GM12892 (cell line): ENCODE data around the gene APOBEC3F.
A peak's percentile ranks its signal among the peaks of the same experiment; 100 is the strongest.

ENCODE experiments used
- DNase-seq: peaks from one replicate; pipeline ENCODE4 v3.0.0; 2011; ENCODE audit not compliant: insufficient read length
- FAIRE-seq: peaks from 2 replicates; lab custom pipeline; 2011; peaks lifted over from hg19 to GRCh38; lab: Jason Lieb, UNC
- POLR2A ChIP-seq: IDR thresholded peaks from 2 replicates; pipeline ENCODE4 v1.6.1; 2011; ENCODE audit warnings: low read depth, low read length, control low read depth
- POLR2AphosphoS5 ChIP-seq: IDR thresholded peaks from 2 replicates; pipeline ENCODE4 v1.6.1; 2011; ENCODE audit warnings: low read depth, low read length, control low read depth
- TAF1 ChIP-seq: IDR thresholded peaks from 2 replicates; pipeline ENCODE4 v1.6.1; 2011; ENCODE audit warnings: low read depth, mild to moderate bottlenecking, control low read depth, low read length, borderline replicate concordance

Gene APOBEC3F

DNA sequence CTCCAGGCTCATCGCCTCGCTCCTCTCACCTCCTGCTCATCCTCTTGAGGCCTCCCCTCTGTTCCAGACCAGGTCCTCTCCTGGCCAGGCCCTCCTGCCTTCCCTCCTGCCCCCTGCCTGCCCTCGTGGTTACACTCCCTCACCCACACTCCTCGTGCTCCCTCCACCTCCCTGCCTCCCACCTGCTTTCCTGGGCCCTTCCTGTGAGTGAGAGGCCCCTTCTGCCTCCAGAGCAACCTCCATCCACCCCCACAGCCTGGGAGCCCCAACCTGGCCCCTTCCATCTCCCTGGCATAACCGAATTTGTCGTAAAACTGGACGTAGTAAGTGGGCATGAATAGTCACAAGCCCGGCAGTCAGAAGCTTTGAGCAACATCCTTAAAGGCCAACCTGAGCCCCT is 40.9 kb downstream of the APOBEC3F start:
- FAIRE-seq (no peak), DNase-seq (no peak)
- TF ChIP-seq TAF1 (no peak), POLR2A (no peak), POLR2AphosphoS5 (no peak)

DNA sequence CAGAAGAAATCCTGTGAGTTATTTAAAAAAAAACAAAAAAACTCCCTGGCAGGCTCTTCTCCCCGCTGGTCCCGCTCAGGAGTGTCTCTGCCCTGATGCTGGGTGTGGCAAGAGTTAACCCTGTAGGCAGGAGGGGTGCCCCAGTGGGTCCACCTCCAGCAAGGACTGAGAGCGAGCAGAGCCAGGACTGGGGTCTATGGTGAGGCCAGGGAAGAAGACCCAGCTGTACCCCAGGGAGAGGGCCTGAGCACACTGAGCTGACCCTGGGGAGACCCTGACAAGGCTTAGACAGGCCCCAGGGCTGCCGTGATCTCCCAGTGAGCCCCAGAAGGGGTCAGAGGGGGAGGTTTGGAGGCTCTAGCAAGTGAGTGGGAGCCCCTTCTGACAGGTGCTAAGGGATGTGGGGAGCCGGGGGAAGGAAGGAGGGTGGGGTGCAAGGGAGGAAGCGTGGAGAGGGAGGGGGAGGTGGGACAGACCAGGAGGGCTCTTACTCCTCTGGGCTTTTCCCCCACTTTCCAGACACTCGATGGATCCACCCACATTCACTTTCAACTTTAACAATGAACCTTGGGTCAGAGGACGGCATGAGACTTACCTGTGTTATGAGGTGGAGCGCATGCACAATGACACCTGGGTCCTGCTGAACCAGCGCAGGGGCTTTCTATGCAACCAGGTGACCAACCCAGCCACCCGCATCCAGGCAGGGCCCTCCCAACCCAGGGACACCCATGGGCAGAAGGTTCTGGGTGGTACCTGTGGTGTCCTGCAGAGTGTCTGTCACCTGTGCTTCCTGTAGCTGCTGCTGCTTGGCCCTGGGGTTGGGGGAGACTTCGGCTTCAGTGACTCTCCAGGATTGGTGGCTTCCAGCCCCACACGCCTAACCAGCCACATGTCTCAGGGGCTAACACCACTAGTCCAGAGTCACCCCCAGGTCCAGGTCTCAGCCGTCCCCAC is 42.8 kb downstream of the APOBEC3F start:
- no peak for FAIRE-seq
- DNase-seq, result no peak
- TF ChIP-seq TAF1 (no peak), POLR2AphosphoS5 (no peak), POLR2A (no peak)

DNA sequence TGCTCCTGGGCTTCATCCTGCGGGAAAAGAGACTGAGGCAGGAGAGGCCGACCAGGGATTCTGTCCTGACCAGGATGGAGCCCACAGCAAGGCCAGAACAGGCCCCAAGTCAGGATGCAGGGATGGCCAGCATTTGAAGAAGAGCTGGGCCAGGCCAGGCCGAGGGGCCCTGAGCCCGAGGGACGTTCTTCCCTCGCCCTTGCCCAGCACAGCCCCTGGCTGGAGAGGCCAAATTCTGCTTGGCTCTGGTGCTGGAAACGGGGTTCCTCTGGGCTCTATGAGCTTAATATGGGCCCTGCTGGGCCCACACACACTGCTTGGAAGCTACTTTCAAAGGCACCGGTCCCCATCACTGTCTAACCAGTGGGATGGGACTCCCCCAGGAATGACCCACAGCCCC is 44.0 kb downstream of the APOBEC3F start:
- FAIRE-seq (no peak), DNase-seq (no peak)
- TF ChIP-seq POLR2AphosphoS5 (no peak), POLR2A (no peak), TAF1 (no peak)

DNA sequence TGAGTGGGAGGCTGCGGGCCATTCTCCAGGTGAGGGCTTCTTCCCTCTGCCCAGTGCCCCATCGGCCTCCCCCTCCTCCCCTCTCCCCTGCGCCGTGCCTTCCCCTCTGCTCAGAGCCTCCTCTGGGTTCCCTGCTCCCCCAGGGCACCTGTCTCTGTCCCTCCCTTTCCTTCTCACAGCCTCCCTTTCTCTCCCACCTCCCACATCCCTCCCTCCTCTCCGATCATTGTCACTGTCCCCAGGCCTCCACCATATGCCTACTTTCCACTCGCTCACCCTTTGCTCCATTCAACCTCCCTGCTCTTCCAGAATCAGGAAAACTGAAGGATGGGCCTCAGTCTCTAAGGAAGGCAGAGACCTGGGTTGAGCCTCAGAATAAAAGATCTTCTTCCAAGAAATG is 46.4 kb downstream of the APOBEC3F start:
- TF ChIP-seq POLR2A, result no peak
- no peak for TF ChIP-seq TAF1
- TF ChIP-seq POLR2AphosphoS5, result no peak
- DNase-seq (no peak), FAIRE-seq (no peak)

DNA sequence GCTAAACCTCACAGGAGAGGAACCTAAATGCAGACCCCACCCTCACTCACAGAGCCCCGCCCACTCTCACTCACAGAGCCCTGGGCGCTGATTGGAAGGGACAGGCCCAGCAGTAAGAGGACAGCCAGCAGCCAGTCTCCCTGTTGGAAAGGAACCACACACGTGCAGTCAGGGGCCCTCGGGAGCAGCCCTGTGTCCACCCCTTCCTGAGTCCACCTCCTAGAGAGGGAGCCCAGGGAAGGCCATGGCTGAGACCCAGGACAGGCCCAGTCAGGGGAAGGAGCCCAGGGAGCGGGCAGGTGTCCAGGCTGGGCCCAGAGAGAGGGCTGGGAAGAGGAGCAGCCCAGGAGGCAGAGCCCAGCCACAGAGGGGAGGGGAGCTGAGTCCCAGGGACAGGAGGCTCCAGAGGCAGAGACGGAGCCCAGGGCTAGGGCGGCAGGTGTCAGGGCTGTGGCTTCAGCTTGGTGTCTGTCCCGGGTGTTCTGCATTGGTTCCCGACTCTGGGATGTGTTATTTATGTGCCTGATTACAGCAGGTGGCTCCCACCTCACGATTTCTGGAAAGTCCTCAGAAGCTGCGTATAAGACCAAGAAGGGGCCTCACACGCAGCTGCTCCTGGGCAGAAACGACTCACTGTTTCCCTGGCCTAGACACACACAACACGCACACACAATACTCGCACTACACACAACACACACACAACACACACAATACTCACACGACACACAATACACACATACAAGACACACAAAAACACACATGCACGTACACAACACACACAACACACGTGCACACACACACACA is 47.4 kb downstream of the APOBEC3F start:
- FAIRE-seq (peak; percentile 5), DNase-seq (no peak)
- TF ChIP-seq TAF1, result no peak
- no peak for TF ChIP-seq POLR2A
- TF ChIP-seq POLR2AphosphoS5, result 0 out of 2 replicates have a peak, but pooled peaks have one; percentile 35

DNA sequence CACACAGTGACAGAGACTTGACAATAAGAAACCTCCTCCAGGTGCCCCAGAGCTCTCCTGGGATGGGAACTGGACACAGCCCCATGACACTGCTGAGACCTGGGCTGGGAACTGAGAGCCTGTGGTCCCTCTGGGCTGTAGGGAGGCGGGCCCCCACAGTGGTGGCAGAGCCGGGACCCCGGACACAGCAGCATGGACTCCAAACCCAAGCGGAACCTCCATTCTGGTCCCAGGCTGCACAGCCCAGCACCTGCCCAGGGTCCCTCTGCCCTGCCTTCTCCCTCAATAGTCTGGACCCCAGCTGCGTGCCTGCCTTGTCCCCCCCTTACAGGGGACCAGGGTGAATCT is 48.0 kb downstream of the APOBEC3F start:
- DNase-seq, result no peak
- TF ChIP-seq POLR2AphosphoS5 (no peak), POLR2A (no peak), TAF1 (no peak)
- FAIRE-seq, result no peak

DNA sequence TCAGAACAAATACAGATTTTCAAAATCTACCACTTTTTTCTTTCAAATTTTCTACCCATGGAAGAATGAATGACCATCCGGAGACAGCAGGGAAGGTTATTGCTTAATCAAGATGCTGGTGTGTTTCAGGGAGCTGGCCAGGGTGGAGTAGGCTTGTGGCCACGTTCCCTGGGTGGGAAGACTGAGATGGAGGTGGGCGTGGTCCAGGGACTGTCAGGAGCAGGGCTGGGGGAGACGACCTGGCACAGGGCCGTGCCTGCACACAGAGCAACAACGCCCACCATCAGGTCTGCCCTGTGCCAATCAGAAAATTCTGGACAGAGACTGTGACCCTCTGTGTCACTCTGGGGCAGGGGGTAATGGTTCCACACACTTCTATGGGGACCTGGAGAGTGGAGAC is 49.3 kb downstream of the APOBEC3F start:
- no peak for FAIRE-seq
- TF ChIP-seq POLR2AphosphoS5, result no peak
- TF ChIP-seq POLR2A, result no peak
- TF ChIP-seq TAF1, result no peak
- DNase-seq, result no peak

DNA sequence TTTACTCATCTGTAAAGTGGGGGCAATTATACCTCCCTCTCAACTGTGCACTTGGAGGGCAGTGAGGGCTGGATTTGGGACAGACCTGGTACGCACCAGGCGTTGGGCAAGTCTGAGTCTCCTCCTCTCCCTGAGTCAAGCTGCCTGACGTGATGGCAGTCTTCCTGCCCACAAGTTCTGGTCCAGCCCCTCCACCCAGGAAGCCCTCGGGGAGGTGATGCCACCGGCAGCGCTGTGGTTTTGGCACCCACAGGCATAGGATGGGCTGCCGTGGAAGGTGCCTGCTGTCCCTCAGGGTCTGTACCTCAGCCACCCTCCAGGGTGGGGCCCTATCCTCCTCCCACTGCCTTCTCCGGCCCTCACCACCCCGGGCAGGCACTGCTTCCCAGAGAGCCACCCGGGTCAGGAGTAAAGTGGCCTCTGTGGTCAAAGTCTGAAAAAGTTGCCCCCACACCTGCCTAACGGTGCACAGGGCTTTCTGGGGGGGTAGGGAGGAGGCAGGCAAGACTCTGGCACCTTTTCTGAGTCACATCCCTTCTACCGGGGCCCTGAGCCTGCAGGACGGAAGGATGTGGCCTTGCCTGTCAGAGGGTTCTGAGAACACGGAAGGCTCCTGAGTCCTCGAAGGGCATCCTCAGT is 49.9 kb downstream of the APOBEC3F start:
- no peak for FAIRE-seq
- DNase-seq, result no peak
- TF ChIP-seq POLR2A (0 out of 2 replicates have a peak, but pooled peaks have one; percentile 19), POLR2AphosphoS5 (no peak)

DNA sequence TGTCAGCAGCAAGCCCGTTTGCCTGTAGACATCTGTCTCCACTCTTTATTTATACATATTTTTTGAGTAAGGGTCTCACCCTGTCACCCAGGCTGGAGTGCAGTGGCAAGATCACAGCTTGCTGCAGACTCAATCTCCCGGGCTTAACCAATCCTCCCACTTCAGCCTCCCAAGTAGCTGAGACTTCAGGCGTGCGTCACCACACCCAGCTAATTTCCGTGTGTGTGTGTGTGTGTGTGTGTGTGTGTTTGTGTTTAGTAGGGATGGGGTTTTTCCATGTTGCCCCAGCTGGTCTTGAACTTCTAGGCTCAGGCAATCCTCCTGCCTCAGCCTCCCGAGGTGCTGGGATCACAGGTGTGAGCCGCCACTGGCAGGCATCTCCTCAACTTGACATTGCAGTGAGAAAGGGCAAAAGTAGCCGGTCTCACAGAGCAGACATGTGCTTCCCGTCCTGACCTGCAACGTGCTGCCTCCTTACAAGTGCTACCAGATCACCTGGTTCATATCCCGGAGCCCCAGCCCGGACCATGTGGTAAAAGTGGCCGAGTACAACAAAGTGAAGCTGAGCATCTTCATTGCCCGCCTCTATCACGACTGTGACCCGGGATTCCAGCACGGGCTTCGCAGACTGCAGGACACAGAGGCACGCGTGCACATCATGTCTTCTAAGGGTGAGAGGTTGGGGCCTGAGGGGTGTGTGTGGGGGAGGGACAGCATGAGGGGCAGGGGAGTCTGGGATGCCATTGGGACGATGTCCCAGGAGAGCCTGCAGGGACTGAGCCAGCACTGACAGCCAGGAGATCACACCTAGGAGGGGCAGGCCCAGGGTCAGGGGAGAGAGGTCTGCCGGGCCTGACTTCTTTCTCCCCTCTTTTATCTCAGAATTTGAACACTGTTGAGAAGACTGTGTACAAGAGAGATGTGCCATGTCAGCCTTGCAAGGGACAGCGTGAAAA is 50.7 kb downstream of the APOBEC3F start:
- TF ChIP-seq TAF1 (no peak), POLR2A (no peak), POLR2AphosphoS5 (no peak)
- FAIRE-seq (peak; percentile 17), DNase-seq (no peak)
